ENCODE results near the gene RBKS. TPM values are rescaled to one million over a fixed set of nuclear protein-coding genes. Genes with fewer than 3 reads are reported as not detected.

The RBKS gene
- total and polyA plus RNA-seq, 2 of the 13 experiments (the other 11 are each of a cell fraction or from before 2014, with no cell fraction given), result 7.7 to 8.3 TPM

DNA sequence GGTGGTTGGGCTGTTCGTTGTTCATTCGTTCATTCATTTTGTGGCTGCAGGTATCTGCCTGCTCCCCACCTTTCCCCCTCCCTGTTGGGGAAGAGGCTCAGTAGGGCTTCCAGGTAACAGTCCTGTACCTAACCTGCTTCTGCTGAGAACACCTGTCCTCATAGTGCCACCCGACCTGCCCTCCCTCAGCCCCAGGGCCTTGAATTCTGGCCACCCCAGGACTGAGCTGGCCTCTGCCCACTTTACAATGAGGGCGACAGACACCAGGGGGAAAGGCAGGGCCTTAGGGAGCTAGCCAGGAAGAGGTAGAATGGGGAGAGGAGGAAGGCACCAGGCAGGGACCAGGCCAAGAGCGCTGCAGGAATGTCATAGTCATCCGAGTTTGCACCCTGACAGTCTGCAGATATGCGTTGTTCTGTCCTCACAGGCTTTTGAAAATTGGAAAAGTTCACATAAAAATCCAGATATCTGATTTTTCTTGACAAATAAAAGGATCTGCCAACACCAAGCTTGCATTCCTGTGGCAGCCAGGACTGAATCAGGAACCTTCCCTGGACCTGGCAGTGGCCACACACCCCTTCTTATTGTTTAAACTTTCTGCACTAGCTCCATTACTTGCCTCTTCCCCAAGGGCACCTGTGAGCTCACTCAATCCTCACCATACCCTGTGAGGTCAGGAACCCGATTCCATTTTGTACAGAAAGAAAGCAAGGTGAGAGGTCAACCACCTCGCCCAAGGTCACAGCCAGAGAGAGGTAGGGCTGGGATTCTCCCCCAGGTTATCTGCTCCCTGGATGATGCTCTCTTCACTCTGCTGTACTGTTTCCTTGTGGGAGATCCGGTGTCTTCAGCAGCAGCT, 153.9 kb downstream of the RBKS start (continued):
- TF ChIP-seq NR2C2 (CRISPR knock-in tag; IDR thresholded peaks at IDR 0.05; ENCODE audit: borderline replicate concordance) (peak; percentile 45), ZMYM4 (CRISPR knock-in tag; IDR thresholded peaks at IDR 0.05) (0 out of 2 replicates have a peak, but pooled peaks have one; percentile 10), ZNF547 (CRISPR knock-in tag; IDR thresholded peaks at IDR 0.05) (0 out of 2 replicates have a peak, but pooled peaks have one; percentile 34), ARNTL (CRISPR knock-in tag; IDR thresholded peaks at IDR 0.05) (no peak), MYNN (CRISPR knock-in tag; IDR thresholded peaks at IDR 0.05; ENCODE audit: low read depth) (no peak), U2AF1 (optimal IDR thresholded peaks at IDR 0.05; ENCODE audit: low read depth, low read length) (no peak), NR2F1 (CRISPR knock-in tag; IDR thresholded peaks at IDR 0.05) (0 out of 4 replicates have a peak, but pooled peaks of 1 of the 2 experiments have one; percentile 11), NR2F6 (IDR thresholded peaks at IDR 0.05) (peak; percentile 59), NR2F6 (CRISPR knock-in tag; IDR thresholded peaks at IDR 0.05) (no peak; the same call in 1 of the 2 replicates), HNF4G (IDR thresholded peaks at IDR 0.05; ENCODE audit: borderline replicate concordance, low read depth, low read length) (no peak), HNF4G (CRISPR knock-in tag; IDR thresholded peaks at IDR 0.05; ENCODE audit: borderline replicate concordance, low read depth) (no peak), TBX3 (IDR thresholded peaks at IDR 0.05; ENCODE audit: borderline replicate concordance) (no peak), KAT2B (IDR thresholded peaks at IDR 0.05; ENCODE audit: borderline replicate concordance, low read depth, low read length) (no peak), ZNF800 (CRISPR knock-in tag; IDR thresholded peaks at IDR 0.05) (no peak), ELK4 (CRISPR knock-in tag; IDR thresholded peaks at IDR 0.05; ENCODE audit: borderline replicate concordance) (no peak)
- TF ChIP-seq, protein P1, sequence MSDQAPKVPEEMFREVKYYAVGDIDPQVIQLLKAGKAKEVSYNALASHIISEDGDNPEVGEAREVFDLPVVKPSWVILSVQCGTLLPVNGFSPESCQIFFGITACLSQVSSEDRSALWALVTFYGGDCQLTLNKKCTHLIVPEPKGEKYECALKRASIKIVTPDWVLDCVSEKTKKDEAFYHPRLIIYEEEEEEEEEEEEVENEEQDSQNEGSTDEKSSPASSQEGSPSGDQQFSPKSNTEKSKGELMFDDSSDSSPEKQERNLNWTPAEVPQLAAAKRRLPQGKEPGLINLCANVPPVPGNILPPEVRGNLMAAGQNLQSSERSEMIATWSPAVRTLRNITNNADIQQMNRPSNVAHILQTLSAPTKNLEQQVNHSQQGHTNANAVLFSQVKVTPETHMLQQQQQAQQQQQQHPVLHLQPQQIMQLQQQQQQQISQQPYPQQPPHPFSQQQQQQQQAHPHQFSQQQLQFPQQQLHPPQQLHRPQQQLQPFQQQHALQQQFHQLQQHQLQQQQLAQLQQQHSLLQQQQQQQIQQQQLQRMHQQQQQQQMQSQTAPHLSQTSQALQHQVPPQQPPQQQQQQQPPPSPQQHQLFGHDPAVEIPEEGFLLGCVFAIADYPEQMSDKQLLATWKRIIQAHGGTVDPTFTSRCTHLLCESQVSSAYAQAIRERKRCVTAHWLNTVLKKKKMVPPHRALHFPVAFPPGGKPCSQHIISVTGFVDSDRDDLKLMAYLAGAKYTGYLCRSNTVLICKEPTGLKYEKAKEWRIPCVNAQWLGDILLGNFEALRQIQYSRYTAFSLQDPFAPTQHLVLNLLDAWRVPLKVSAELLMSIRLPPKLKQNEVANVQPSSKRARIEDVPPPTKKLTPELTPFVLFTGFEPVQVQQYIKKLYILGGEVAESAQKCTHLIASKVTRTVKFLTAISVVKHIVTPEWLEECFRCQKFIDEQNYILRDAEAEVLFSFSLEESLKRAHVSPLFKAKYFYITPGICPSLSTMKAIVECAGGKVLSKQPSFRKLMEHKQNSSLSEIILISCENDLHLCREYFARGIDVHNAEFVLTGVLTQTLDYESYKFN (CRISPR knock-in tag; conservative IDR thresholded peaks at IDR 0.05), result 0 out of 2 replicates have a peak, but pooled peaks have one; percentile 20
- TF ChIP-seq, protein P2, sequence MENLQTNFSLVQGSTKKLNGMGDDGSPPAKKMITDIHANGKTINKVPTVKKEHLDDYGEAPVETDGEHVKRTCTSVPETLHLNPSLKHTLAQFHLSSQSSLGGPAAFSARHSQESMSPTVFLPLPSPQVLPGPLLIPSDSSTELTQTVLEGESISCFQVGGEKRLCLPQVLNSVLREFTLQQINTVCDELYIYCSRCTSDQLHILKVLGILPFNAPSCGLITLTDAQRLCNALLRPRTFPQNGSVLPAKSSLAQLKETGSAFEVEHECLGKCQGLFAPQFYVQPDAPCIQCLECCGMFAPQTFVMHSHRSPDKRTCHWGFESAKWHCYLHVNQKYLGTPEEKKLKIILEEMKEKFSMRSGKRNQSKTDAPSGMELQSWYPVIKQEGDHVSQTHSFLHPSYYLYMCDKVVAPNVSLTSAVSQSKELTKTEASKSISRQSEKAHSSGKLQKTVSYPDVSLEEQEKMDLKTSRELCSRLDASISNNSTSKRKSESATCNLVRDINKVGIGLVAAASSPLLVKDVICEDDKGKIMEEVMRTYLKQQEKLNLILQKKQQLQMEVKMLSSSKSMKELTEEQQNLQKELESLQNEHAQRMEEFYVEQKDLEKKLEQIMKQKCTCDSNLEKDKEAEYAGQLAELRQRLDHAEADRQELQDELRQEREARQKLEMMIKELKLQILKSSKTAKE (CRISPR knock-in tag; IDR thresholded peaks at IDR 0.05; ENCODE audit: borderline replicate concordance), result 0 out of 2 replicates have a peak, but pooled peaks have one; percentile 15
- TF ChIP-seq, protein P3, sequence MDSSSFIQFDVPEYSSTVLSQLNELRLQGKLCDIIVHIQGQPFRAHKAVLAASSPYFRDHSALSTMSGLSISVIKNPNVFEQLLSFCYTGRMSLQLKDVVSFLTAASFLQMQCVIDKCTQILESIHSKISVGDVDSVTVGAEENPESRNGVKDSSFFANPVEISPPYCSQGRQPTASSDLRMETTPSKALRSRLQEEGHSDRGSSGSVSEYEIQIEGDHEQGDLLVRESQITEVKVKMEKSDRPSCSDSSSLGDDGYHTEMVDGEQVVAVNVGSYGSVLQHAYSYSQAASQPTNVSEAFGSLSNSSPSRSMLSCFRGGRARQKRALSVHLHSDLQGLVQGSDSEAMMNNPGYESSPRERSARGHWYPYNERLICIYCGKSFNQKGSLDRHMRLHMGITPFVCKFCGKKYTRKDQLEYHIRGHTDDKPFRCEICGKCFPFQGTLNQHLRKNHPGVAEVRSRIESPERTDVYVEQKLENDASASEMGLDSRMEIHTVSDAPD (CRISPR knock-in tag; IDR thresholded peaks at IDR 0.05), result no peak

All from HepG2 (cell line).